ENCODE data around the gene VAT1. TPM values are rescaled to one million over a fixed set of nuclear protein-coding genes. Genes with fewer than 3 reads are reported as not detected.
A peak's percentile ranks its signal among the peaks of the same experiment; 100 is the strongest.
"Not testable (repeated sequence)": the region's sequence is repeated elsewhere in the genome, so short reads cannot be mapped to it uniquely, and the experiment has no call there.

The VAT1 gene
- total RNA-seq, 1 donor from 2014 or later = 267 TPM

DNA sequence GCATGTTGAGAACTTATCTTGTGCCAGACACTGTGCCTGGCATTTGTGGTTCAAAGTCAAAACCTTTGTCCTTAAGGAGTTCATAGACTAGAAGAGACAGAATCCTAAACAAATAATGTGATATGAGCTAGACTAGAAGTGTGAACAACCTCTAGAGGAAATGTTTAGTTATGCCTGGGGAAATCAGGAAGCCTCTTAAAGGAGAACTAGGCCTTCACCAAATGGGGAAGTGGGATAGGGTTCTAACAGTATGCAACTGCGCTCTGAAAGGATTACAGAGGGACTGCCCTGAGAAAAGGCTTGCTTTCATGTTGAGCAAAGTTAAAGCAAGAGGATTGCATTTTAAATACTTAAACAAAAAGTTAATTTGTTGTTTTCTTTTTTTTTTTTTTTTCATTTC, 37.0 kb downstream of the VAT1 start:
- H3K4me1 ChIP-seq = peaks cover 15% of the 10 kb centered on the region
- H3K27ac ChIP-seq = peak overlapping the region; percentile 32
- H3K36me3 ChIP-seq = peaks cover 52% of the 10 kb centered on the region
- TF ChIP-seq, protein P1, sequence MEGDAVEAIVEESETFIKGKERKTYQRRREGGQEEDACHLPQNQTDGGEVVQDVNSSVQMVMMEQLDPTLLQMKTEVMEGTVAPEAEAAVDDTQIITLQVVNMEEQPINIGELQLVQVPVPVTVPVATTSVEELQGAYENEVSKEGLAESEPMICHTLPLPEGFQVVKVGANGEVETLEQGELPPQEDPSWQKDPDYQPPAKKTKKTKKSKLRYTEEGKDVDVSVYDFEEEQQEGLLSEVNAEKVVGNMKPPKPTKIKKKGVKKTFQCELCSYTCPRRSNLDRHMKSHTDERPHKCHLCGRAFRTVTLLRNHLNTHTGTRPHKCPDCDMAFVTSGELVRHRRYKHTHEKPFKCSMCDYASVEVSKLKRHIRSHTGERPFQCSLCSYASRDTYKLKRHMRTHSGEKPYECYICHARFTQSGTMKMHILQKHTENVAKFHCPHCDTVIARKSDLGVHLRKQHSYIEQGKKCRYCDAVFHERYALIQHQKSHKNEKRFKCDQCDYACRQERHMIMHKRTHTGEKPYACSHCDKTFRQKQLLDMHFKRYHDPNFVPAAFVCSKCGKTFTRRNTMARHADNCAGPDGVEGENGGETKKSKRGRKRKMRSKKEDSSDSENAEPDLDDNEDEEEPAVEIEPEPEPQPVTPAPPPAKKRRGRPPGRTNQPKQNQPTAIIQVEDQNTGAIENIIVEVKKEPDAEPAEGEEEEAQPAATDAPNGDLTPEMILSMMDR (IDR thresholded peaks at IDR 0.05) = no peak
- no peaks in the 10 kb centered on the region for H3K27me3 ChIP-seq
- no peak for DNase-seq
- no peaks in the 10 kb centered on the region for H3K9me3 ChIP-seq
- intact Hi-C loops (cut with DNase I) = no loop called here
- peak; percentile 66 for ATAC-seq
- no peak overlapping the region for H3K4me3 ChIP-seq

DNA sequence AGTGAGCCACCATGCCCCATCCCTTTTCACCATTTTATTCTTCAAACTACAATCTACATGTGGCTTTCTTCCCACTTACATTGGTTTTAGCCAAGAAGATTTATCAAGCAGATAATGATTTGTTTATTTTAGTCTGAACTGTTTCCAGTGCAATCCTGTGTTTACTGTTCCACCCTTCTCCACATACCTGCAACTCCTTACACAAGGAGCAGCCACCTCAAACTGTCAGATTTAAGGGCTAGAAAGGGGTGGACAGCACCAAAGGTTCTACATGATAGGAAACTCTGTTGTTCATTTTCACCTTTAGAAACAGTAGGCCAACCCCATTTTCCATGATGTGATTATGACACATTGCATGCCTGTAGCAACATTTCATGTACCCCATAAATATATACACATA, 39.9 kb downstream of the VAT1 start:
- intact Hi-C loops (cut with DNase I) = no loop called here
- Histone ChIP-seq H3K36me3 (peaks cover 23% of the 10 kb centered on the region), H3K4me1 (peaks cover 23% of the 10 kb centered on the region), H3K27ac (no peak overlapping the region), H3K9me3 (no peaks in the 10 kb centered on the region), H3K4me3 (no peak overlapping the region), H3K27me3 (no peaks in the 10 kb centered on the region)
- TF ChIP-seq, protein P1 (IDR thresholded peaks at IDR 0.05) = no peak
- ATAC-seq (no peak), DNase-seq (no peak)

DNA sequence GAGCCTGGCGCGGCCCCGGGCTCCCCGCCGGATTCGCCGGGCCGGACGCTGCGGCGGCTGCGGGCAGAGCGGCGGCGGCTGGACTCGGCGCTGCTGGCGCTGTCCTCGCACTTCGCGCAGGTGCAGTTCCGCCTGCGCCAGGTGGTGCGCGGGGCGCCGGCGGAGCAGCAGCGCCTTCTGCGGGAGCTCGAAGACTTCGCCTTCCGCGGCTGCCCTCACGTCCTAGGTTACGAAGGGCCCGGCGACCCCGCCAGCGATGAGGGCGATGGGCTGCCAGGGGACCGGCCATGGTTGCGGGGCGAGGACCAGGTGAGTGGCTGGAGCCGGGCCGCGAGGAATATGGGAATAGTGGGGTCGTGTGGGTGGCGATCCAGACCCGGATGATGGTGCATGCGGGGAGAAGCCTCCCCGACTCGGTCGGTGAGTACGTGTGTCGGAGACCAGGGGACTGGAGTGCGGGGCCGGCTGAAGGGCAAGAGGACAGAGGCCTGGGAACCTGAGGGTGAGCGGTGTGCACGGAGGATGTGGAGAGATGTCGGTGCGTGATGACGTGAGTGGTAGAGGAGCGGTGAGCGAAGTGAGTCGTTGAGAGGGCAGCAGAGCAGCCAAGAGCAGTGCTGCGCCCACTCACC, 41.3 kb downstream of the VAT1 start:
- Histone ChIP-seq H3K4me1 (peaks cover 23% of the 10 kb centered on the region), H3K36me3 (peaks cover 11% of the 10 kb centered on the region), H3K27ac (peak overlapping the region; percentile 83), H3K27me3 (no peaks in the 10 kb centered on the region), H3K4me3 (peak overlapping the region; percentile 87), H3K9me3 (no peaks in the 10 kb centered on the region)
- intact Hi-C loops (cut with DNase I) = no loop called here
- ATAC-seq (peak; percentile 80), DNase-seq (peak; percentile 79)
- TF ChIP-seq, protein P1 (IDR thresholded peaks at IDR 0.05) = peak; percentile 14

DNA sequence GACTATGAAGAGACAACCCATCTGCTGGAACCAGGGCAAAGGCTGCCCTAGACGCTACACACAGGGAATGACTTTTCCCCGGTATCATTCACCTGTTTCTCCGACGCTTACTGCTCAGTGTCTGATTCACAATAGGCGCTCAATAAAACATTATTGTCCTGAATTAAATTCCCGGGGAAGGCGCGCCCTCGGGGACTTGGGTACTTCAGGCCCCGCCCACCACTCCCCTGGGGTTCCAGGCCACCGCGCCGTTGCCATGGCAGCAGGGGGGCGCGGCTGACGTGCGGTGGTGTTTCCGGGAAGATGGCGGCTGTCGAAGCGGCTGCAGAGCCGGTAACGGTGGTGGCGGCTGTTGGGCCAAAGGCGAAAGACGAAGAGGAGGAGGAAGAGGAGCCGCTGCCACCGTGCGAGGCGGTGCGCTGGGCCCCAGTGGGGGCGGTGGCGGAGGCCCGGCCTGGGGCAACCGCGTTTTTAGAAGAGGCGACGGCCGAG, 41.9 kb downstream of the VAT1 start, which contains the start of gene RUNDC1:
Gene RUNDC1, plus strand, starts transcription at position 292 of the 492 bp plus-strand sequence. Its CDS starts 12 bp downstream, at position 304.
- Histone ChIP-seq H3K36me3 (peaks cover 5% of the 10 kb centered on the region), H3K4me3 (peak within 1 kb of the TSS; percentile 87), H3K27me3 (no peaks in the 10 kb centered on the region), H3K9me3 (no peaks in the 10 kb centered on the region), H3K4me1 (peaks cover 23% of the 10 kb centered on the region), H3K27ac (peak within 1 kb of the TSS; percentile 83)
- intact Hi-C loops (cut with DNase I) = no loop called here
- DNase-seq (peak; percentile 97), ATAC-seq (peak; percentile 96)
- TF ChIP-seq, protein P1 (IDR thresholded peaks at IDR 0.05) = no peak

DNA sequence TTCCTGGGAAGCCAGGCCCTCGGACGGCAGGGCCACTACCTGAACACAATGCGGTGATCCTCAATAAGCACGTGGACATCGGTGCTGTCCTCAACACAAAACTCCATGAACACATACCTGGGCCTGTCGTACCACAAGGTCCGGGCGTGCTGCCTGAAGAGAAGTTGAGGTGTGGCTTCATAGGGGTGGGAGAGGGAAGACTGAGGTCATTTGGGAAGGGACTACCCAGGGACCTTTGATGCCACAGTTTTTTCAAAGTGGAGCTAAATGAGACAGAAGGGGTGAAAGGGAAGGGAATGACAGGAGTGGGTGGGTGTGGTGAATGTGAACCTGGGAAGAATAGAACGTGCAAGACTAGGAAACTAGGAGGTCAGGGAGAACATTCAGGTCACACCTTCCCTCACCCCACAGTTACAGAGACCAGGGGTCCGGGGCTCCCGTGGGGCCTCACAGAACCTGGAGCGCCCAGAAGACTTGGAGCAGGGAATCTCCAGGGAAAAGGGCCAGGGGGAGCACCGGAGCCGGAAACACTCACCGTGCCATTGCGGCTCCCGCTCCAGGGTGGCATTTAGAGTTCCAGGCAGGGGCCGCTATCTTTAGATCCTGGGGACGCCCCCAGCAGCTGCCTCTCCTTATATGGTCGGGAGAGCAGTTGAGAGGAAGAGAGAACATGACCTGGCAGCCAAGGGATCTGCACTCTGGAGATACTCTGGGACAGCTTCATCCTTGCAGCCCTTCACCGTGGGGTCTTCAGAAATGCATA, 42.5 kb downstream of the VAT1 start, which contains the start of gene PTGES3L:
Gene PTGES3L, minus strand, starts transcription at position 570 of the 763 bp plus-strand sequence. Its CDS starts 27 bp downstream, at position 543.
- H3K9me3 ChIP-seq = no peaks in the 10 kb centered on the region
- DNase-seq = no peak
- TF ChIP-seq, protein P1 (IDR thresholded peaks at IDR 0.05) = no peak
- ATAC-seq = peak; percentile 22
- no peaks in the 10 kb centered on the region for H3K27me3 ChIP-seq
- peak within 1 kb of the TSS; percentile 83 for H3K27ac ChIP-seq
- H3K4me1 ChIP-seq = peaks cover 23% of the 10 kb centered on the region
- H3K4me3 ChIP-seq = peak within 1 kb of the TSS; percentile 87
- intact Hi-C loops (cut with DNase I) = no loop called here
- H3K36me3 ChIP-seq = no peaks in the 10 kb centered on the region

DNA sequence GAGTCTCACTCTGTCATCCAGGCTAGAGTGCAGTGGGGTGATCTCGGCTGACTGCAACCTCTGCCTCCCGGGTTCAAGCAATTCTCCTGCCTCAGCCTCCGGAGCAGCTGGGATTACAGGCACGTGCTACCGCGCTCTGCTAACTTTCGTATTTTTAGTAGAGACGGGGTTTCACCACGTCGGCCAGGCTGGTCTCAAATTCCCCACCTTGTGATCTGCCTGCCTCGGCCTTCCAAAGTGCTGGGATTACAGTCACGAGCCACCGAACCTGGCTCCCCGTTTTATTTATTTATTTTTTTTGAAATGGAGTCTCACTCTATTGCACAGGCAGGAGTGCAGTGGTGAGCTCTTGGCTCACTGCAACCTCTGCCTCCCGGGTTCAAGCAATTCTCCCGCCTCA, 46.5 kb downstream of the VAT1 start:
- intact Hi-C loops (cut with DNase I); ATAC-seq; H3K4me3 ChIP-seq; H3K4me1 ChIP-seq; H3K27ac ChIP-seq; H3K27me3 ChIP-seq; DNase-seq; H3K9me3 ChIP-seq; H3K36me3 ChIP-seq: not testable (repeated sequence)

Data from upper lobe of right lung (tissue), 1 donor.